Measurements from ENCODE around the gene CACNA1G.

The CACNA1G gene

GRCh38 chr17:50560185-50560824 lies at the start of gene CACNA1G:
Gene CACNA1G, plus strand, starts transcription at chr17:50560715. Its CDS starts 745 bp downstream, at chr17:50561460.
- DNase-seq: peak; percentile 59

- no peak for DNase-seq
Observed at GRCh38 chr17:50511058-50511457, 49.5 kb upstream of the CACNA1G start.

- no peak for DNase-seq
Observed at GRCh38 chr17:50513495-50513894, 47.0 kb upstream of the CACNA1G start.

- no peak for DNase-seq
Observed at GRCh38 chr17:50514388-50514787, 46.1 kb upstream of the CACNA1G start.

- DNase-seq: no peak
Observed at GRCh38 chr17:50514936-50515702, 45.4 kb upstream of the CACNA1G start.

- no peak for DNase-seq
Observed at GRCh38 chr17:50517011-50517410, 43.5 kb upstream of the CACNA1G start.

- no peak for DNase-seq
Observed at GRCh38 chr17:50517504-50518383, 42.8 kb upstream of the CACNA1G start.

GRCh38 chr17:50518384-50519023 lies 42.0 kb upstream of the CACNA1G start:
- DNase-seq: no peak

GRCh38 chr17:50519141-50519834 lies 41.2 kb upstream of the CACNA1G start:
- DNase-seq: no peak

- DNase-seq: no peak
Observed at GRCh38 chr17:50520483-50520882, 40.0 kb upstream of the CACNA1G start.

GRCh38 chr17:50521514-50521913 lies 39.0 kb upstream of the CACNA1G start:
- DNase-seq: no peak

GRCh38 chr17:50522766-50523165 lies 37.7 kb upstream of the CACNA1G start:
- DNase-seq: no peak

- no peak for DNase-seq
Observed at GRCh38 chr17:50523208-50523607, 37.3 kb upstream of the CACNA1G start.

GRCh38 chr17:50524838-50525237 lies 35.7 kb upstream of the CACNA1G start:
- DNase-seq: no peak

GRCh38 chr17:50527155-50527762 lies 33.3 kb upstream of the CACNA1G start:
- no peak for DNase-seq

GRCh38 chr17:50527949-50528474 lies 32.5 kb upstream of the CACNA1G start:
- no peak for DNase-seq

GRCh38 chr17:50529849-50530248 lies 30.7 kb upstream of the CACNA1G start:
- no peak for DNase-seq

GRCh38 chr17:50531428-50532025 lies 29.0 kb upstream of the CACNA1G start:
- no peak for DNase-seq

- DNase-seq: no peak
Observed at GRCh38 chr17:50532452-50533024, 28.0 kb upstream of the CACNA1G start, which contains the start of gene EPN3. Gene EPN3, plus strand, starts transcription at chr17:50532735. Its CDS starts 3,822 bp downstream, at chr17:50536557.

GRCh38 chr17:50533185-50533584 lies 27.3 kb upstream of the CACNA1G start:
- DNase-seq: no peak

- peak; percentile 18 for DNase-seq
Observed at GRCh38 chr17:50533720-50534148, 26.8 kb upstream of the CACNA1G start.

Measured in NCI-H2107 (cell line).